ENCODE measurements around the gene SHANK1. TPM values are rescaled to one million over a fixed set of nuclear protein-coding genes. Genes with fewer than 3 reads are reported as not detected.
"Not testable (repeated sequence)": the region's sequence is repeated elsewhere in the genome, so short reads cannot be mapped to it uniquely, and the experiment has no call there.

Gene SHANK1
- total RNA-seq, 3 donors from 2014 or later (not counting 1 experiment from before 2014, with no cell fraction given), result 0.05 to 0.75 (median 0.20) TPM

- H3K4me3 Mint-ChIP-seq, result not testable (repeated sequence)
- WGBS (ENCODE audit: insufficient coverage), result 84% methylated on average over 5 of the region's 5 CpGs
Observed at GRCh38 chr19:50619184-50619583, 100.4 kb downstream of the SHANK1 start.

GRCh38 chr19:50618379-50618778, 101.2 kb downstream of the SHANK1 start:
- H3K36me3 ChIP-seq (ENCODE audit: control insufficient read depth, insufficient read depth, low read length); H3K36me3 Mint-ChIP-seq; H3K27me3 Mint-ChIP-seq (ENCODE audit: low read depth in 2 of 2); H3K9me3 ChIP-seq (ENCODE audit: control insufficient read depth, insufficient read depth, low read length); intact Hi-C loops (cut with micrococcal nuclease); ATAC-seq; H3K4me1 ChIP-seq (ENCODE audit: control insufficient read depth, insufficient read depth, low read length); DNase-seq; H3K4me1 Mint-ChIP-seq; H3K27me3 ChIP-seq (ENCODE audit: control insufficient read depth, insufficient read depth, low read length); H3K4me3 Mint-ChIP-seq; H3K4me3 ChIP-seq (ENCODE audit: low read length); H3K27ac Mint-ChIP-seq; H3K9me3 Mint-ChIP-seq; H3K27ac ChIP-seq (ENCODE audit: low read length): not testable (repeated sequence)
- 87% methylated on average over 4 of the region's 5 CpGs for WGBS (ENCODE audit: insufficient coverage)

More at GRCh38 chr19:50619184-50619583, 100.4 kb downstream of the SHANK1 start:
- intact Hi-C loops (cut with micrococcal nuclease); H3K9me3 ChIP-seq (ENCODE audit: control insufficient read depth, insufficient read depth, low read length); H3K9me3 Mint-ChIP-seq; H3K27ac Mint-ChIP-seq; H3K36me3 Mint-ChIP-seq; H3K27ac ChIP-seq (ENCODE audit: low read length); H3K27me3 Mint-ChIP-seq (ENCODE audit: low read depth in 2 of 2); ATAC-seq; H3K4me3 ChIP-seq (ENCODE audit: low read length); H3K4me1 Mint-ChIP-seq; H3K4me1 ChIP-seq (ENCODE audit: control insufficient read depth, insufficient read depth, low read length); DNase-seq; H3K27me3 ChIP-seq (ENCODE audit: control insufficient read depth, insufficient read depth, low read length); H3K36me3 ChIP-seq (ENCODE audit: control insufficient read depth, insufficient read depth, low read length): not testable (repeated sequence)

GRCh38 chr19:50612504-50613404, 106.8 kb downstream of the SHANK1 start:
- H3K27me3 ChIP-seq (ENCODE audit: control insufficient read depth, insufficient read depth, low read length); H3K4me1 ChIP-seq (ENCODE audit: control insufficient read depth, insufficient read depth, low read length); H3K4me1 Mint-ChIP-seq; H3K27ac Mint-ChIP-seq; H3K36me3 ChIP-seq (ENCODE audit: control insufficient read depth, insufficient read depth, low read length); H3K9me3 Mint-ChIP-seq; H3K4me3 Mint-ChIP-seq; ATAC-seq; H3K4me3 ChIP-seq (ENCODE audit: low read length); H3K9me3 ChIP-seq (ENCODE audit: control insufficient read depth, insufficient read depth, low read length); H3K27ac ChIP-seq (ENCODE audit: low read length); DNase-seq; H3K36me3 Mint-ChIP-seq; H3K27me3 Mint-ChIP-seq (ENCODE audit: low read depth in 2 of 2); intact Hi-C loops (cut with micrococcal nuclease): not testable (repeated sequence)
- WGBS (ENCODE audit: insufficient coverage), result 82% methylated on average over 6 of the region's 11 CpGs

Other genes starting within 250 kb of the SHANK1 start
- gene EMC10, start 243.3 kb downstream of the SHANK1 start, total RNA-seq, result 10 to 100 TPM; 79.5 to 85.1 (median 80.1) TPM
- under 1 TPM in 1 of 3 donors, not detected in 2; 0.59 TPM for gene GARIN5A, start 243.0 kb downstream of the SHANK1 start, total RNA-seq
- gene JOSD2, start 208.6 kb downstream of the SHANK1 start, total RNA-seq, result 10 to 100 TPM; 18.8 to 22.0 (median 20.3) TPM
- gene ASPDH, start 205.9 kb downstream of the SHANK1 start, total RNA-seq, result not detected
- not detected for gene LRRC4B, start 151.4 kb downstream of the SHANK1 start, total RNA-seq
- gene SYT3, start 79.9 kb downstream of the SHANK1 start, total RNA-seq, result not detected
- not detected for gene C19orf81, start 70.4 kb downstream of the SHANK1 start, total RNA-seq
- 1 to 10 TPM; 2.3 to 4.0 (median 3.3) TPM for gene CLEC11A, start 3.6 kb upstream of the SHANK1 start, total RNA-seq
- not detected for gene GPR32, start 50.7 kb upstream of the SHANK1 start, total RNA-seq
- gene ACP4, start 70.6 kb upstream of the SHANK1 start, total RNA-seq, result not detected
- gene KLK1, start 104.0 kb upstream of the SHANK1 start, total RNA-seq, result not detected
- gene KLK15, start 113.8 kb upstream of the SHANK1 start, total RNA-seq, result not detected
- gene KLK3, start 135.1 kb upstream of the SHANK1 start, total RNA-seq, result not detected
- not detected for gene KLK2, start 153.6 kb upstream of the SHANK1 start, total RNA-seq
- not detected for gene KLK4, start 191.6 kb upstream of the SHANK1 start, total RNA-seq
- not detected for gene KLK5, start 233.2 kb upstream of the SHANK1 start, total RNA-seq
- gene KLK6, start 249.8 kb upstream of the SHANK1 start, total RNA-seq, result not detected